GM18907 (cell line): Measurements from ENCODE around the gene ABCA2.

Experiments used
- ATAC-seq: cut with Tn5 transposase; IDR thresholded peaks from one replicate; pipeline ENCODE4 v1.9.1; 2021; ENCODE audit warnings: mild to moderate bottlenecking, moderate library complexity; ENCODE audit not compliant: unreplicated experiment

Gene ABCA2

DNA sequence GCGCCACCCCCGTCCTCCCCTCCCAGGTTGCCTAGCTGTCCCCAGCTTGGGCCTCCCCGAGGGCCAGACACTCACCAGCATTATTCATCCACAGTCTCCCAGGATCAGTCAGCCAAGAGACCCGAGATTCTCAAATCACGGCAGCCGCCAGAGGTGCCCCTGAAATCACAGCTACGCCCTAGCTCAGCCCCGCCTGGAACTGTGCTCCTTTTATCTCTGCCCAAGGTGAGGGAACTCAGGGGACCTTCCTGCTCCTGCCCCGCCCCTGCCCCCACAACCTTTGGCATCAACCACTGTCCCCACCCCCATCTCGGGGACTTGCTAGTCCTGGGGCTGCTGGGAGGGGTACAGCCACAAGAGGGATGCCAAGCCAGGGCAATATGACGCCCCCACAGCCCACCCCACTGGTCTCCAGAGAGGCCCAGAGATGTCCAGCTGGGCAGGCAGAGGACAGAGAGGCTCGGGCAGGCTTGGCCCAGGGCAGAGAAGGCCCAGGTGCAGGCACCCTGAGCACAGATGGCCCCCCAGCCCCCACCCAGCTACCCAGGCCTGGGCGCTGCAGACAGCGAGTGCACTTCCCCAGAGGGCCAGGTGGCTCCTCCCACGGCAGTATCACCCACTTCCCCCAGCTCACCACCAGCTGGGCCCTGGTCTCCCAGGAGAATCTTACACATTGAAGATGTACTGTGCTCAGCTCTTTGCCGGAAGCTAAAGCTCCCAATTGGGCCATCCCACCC, 4.0 kb upstream of the ABCA2 start, which contains the start of gene FUT7:
Gene FUT7 (minus strand): TSS at position 185 of the 737 bp plus-strand sequence. CDS start 97 bp downstream, at position 88.
- ATAC-seq: no peak

DNA sequence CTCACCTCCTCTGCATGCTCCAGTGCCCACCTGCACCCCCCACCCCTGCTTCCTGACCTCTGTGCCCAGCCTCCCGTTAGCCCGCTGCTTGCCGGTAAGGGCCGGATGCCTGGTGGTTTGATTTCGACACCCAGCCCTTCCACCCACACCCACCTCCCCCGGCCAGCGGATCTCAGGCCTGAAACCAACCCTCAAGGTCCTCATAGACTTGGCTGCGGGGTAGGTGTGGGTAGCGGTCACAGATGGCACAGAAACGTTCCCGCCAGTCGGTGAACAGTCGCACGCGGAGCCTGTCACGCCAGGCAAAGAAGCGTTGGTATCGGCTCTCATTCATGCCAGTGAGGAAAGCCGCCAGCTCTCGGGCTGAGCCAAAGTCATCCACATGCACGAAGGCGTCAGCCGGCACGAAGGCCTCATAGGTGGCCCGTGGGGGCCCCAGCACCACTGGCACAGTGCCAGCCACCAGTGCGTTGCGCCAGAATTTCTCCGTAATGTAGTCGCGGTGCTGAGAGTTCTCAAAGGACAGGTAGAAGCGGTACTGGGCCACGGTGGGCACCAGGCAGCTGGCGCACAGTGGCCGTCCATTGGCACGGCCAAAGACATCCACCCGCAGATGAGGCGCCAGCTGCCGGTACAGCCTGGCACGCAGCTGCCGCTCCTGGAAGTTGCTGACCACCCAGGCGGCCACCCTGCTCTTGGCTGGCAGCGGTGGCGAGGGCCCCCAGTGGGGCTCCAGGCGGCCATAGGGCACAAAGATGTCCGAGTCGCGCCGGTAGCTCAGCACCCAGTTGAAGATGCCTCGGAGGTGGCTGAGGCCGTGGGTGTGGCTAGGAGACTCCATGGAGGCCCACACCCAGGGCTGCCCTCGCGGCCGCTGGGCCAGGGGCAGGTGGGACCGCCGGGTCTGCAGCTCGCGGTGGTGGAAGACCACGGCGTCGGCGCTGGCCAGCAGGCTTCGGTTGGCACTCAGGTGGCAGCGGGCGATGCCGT, 2.8 kb upstream of the ABCA2 start:
- no peak for ATAC-seq

DNA sequence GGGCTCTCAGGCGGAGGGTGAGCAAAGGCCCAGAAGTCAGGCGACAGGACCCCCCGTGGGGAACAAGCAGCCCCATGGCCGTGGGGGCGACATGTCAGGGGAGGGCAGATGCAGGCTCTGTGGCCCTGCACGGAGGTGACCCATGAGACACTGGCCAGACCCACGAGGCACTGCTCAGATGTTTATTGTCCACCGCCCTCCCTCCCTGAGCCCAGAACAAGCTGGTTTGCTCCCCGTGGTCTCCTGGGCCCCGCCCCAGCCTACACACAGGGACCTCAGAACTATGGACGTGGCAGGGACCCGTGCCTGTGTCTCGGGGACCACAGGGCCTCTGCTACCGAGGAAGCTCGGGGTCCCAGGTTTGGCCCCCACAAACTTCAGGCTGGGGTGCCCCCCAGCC, 2.0 kb upstream of the ABCA2 start:
- no peak for ATAC-seq

DNA sequence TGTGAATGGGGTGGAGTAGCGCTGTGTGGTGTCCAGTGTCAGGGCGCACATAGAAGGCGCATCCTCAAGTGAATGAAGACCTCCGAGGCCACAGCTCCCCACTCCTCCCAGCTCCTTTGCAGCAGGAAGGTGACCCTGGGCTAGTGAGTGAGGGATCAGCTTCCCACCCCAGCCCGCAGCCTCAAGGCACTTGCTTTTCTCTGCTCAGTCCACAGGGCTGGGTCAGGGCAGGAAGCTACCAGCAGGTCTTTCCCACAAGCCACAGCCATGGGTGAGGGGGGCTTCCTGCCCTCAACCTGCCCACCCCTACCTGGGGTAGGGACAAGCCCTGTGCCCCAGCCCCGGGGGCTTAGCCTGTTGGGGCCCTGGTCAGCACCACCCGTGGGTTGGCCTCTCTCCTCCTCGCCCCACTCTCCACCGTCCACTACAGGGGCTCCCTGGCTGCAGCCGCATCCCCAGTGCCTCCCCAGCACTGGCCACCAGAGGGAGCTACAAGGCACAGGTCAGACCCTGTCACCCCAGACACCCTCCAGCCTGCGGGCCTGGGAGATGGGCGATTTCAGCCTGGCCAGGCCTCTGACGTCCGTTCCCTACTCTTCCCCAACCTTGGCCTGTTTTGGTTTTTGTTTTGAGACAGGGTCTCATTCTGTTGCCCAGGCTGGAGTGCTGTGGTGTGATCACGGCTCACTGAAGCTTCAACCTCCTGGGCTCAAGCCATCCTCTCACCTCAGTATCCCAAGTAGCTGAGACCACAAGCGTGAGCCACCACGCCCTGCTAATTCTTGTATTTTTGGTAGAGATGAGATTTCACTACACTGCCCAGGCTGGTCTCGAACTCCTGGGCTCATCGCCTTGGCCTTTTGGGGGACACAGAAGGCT, 1.3 kb upstream of the ABCA2 start:
- ATAC-seq: peak; percentile 41

DNA sequence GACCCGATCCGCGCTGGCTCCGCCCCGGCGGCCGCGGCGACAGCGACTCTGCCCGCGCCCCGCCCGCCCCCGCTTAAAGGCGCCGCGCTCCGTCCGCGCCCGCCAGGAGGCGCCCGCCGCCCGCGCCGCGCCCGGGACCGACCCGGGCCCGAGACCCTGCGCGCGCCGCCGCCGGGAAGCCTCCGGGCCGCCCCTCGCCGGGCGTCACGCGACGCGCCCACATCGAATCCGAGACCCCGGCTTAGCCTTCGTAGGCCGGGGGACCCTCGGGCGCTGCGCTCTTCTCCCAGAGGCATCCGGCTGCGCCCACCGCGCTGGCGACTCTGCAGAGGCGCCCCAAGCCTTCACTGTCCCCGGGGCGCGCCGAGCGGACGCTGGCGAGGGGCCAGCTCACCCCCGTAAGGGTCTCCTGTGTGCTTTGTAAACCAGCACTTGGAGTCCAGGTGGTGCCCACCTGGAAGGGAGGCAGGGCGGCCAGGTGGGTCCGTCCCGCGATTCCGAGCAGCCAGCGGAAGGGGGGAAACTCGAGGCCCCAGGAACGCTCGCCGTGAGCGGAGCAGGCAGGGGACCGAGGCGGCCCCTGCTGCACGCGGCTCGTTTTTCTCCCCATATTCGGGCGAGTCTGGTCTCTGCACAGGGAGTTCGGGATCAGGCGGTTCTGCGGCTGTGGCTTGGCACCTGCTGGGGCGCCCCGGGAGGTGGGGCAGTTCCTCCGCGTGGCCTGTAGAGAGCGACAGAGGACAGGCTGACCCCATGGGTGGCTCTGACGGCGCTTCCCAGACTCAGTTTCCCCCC, 423 bp upstream of the ABCA2 start:
- ATAC-seq: peak; percentile 35

DNA sequence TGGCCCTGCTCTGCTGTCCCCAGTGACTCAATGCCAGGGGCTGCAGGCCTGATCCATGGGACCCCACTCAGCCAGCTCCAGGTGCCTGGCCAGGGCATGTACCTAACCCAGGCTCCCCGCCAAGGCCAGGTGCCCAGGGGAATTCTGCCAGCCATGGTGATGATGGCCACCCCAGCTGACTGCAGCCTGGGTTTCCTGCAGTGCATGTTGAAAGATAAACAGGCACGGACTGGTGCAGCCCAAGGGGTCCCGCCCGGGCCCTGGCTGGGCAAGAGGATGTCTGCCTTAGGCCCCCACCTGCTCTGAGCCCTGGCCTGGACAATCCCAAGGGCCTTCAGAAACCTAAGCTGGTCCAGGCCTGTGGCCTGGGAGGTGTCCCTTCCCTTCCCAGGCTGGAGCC, 1.2 kb downstream of the ABCA2 start:
- ATAC-seq: no peak

DNA sequence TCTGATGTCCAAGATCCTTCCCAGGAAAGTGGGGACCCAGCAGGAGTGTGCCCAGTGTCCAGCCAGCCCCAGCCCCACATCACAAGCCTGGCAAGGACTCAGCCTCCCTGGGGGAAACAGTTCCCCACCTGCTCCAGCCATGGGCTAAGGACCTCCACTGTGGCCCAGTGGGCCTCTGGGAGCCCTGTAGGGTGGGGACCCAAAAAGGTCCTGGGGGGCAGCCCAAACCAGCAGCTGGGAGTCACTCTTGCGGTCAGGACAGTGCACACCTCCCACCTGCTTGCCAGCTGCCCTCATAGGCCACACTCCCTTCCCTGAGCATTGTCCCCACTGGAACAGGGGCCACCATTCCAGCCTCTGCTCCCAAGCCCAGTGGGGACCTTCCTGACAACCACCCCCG, 1.7 kb downstream of the ABCA2 start:
- ATAC-seq: no peak

DNA sequence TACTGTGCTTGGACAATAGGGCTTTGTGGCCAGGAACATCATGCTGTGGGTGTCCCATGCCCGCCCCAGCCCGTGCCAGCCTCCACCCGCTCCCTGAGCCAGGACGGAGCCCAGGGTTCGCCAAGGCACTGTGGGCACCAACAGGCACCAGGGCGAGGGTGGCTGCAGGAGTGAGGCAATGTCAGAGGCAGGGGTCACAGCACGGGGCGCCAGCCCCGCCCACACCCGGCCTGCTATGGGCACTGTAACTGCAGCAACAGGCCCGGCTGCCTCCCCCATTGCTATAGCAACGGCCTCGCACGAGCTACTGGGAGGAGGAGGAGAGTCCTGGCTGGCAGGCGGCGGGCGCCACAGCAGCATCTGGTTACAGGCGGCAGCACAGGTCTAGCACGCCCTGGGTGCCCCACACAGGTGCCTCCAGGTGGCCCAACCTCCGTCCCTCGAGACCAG, 2.5 kb downstream of the ABCA2 start:
- ATAC-seq: no peak

DNA sequence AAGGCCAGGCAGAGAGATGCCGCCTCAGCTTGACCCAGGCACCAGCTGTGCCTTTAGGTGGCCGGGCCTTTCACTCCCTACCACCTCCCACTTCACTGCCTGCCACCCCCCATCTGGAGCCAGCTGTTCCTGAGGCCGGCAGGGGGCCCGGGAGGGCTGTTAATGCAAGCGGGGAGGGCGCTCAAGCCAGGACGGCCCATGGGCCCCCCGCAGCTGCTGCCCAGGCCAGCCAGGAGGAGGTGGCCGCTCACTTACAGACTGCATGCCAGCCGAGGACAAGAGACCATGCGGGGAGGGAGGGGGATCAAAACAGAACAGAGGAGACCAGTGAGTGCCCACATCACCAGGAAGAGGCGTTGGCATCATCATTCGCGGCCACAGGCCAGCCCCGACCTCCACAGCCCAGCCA, 4.5 kb downstream of the ABCA2 start:
- ATAC-seq: no peak

DNA sequence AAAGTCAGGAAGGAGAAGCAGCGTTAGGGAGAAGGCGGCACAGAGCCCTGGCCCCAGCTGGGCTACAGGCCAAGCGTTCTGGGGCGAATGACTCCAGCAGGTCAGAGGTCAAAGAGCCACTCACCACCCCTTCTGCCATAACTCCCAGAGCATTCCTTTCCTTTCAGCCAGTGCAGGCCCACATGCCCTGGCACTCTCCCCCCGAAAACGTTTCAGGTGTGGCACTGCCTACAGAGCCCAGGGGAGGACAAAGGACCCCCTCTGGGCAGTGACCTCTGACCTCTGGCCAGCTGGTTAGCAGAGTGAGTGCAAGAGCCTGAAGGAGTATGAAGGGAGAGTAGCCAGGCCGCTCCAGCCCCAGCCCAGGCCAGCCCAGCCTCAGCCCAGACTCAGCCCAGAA, 4.9 kb downstream of the ABCA2 start:
- no peak for ATAC-seq

DNA sequence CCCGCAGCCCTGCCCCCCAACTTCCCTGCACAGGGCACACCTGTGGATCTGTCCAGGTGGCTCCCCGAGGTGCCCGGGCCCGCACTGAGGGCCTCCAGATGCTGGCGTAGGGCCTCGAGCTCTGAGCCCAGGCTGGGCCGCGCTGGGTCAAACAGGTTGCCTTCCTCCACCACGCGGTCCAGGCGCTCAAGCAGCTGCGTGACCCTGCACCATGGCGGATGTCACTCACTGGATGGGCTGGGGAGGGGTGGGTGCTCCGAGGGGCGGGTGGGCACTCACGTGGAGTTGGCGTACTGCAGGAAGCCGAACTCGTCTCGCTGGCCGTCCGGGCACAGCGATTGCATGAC, 5.4 kb downstream of the ABCA2 start:
- ATAC-seq: no peak

DNA sequence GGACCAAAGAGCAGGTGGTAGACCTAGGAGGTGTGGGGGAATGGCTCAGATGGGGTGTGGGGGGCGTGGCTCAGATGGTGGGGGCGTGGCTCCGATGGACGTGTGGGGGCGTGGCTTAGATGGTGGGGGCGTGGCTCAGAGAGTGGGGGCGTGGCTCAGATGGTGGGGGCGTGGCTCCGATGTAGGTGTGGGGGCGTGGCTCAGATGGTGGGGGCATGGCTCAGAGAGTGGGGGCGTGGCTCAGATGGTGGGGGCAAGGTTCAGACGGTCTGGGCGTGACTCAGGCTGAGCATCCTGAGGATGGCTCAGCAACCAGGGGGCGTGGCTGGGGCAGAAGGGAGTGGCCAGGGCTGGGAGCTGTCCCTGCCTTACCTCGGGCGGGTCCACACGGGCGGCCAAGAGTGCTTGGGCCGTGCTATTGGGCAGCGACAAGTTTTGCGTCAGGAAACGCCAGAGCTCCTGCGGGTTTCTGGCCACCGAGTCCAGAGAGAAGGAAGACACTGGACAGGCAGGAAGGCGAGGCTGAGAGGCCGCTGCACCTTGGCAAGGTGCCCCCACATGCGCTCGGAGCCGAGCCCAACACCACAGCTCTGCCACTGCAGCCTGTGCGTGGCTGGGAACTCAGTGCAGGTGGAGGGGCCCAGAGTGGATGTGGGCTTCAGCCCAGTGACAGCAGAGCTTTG, 5.9 kb downstream of the ABCA2 start:
- ATAC-seq: no peak

DNA sequence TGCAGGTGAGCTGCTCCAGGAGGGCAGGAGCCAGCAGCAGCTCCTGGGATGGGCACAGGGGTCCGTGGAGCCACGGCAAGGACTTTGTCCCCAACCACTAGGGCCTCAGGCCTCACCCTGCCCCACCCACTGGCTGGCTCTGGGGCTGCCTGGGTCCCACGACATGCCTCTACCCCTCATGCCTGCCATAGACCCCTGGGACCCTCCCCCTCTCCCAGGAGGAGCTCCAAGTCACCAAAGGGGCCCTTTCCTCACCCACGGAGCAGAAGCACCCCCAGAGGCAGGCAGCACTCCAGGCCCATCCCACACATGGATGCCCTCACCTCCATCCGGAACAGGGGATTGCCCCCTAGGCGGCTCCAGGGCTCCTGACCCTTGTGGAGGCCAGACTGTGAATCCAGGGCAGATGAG, 6.5 kb downstream of the ABCA2 start:
- ATAC-seq: no peak

DNA sequence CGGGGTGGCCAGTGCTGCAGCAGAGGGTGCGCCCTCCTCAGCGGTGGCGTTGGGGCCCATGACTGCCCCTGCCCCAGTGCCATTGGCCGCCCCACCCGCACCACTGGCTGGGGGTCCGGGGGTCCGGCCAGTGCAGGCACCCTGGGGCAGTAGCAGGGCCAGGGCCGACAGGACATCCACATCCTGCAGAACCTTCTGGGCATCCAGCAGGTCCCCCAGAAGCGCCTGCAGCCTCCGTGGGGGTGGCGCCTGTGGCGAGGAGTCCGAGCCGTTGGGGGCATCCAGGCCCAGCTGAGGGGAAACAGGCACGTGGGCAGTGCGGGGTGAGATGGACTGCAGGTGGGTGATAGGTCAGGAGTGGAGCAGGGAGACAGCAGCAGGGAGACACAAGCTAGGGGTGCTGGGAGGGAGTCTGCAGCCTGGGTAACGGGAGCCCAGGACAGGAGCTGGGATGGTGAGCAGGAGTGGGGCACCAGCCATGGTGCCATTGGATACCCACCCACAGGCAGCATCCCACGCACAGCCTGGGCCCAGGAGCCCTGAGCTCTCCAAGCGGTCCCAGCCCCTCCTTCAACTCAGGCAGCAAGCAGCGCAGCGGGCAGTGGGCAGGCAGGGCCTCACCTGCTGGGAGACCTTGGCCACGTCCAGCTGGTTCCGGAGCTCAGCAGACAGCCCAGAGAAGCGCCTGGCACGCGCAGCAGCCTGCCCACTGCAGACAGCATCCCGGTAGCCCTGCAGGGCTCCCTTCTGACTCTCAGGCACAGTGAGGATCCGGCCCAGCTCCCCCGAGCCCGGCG, 7.1 kb downstream of the ABCA2 start:
- ATAC-seq: no peak

DNA sequence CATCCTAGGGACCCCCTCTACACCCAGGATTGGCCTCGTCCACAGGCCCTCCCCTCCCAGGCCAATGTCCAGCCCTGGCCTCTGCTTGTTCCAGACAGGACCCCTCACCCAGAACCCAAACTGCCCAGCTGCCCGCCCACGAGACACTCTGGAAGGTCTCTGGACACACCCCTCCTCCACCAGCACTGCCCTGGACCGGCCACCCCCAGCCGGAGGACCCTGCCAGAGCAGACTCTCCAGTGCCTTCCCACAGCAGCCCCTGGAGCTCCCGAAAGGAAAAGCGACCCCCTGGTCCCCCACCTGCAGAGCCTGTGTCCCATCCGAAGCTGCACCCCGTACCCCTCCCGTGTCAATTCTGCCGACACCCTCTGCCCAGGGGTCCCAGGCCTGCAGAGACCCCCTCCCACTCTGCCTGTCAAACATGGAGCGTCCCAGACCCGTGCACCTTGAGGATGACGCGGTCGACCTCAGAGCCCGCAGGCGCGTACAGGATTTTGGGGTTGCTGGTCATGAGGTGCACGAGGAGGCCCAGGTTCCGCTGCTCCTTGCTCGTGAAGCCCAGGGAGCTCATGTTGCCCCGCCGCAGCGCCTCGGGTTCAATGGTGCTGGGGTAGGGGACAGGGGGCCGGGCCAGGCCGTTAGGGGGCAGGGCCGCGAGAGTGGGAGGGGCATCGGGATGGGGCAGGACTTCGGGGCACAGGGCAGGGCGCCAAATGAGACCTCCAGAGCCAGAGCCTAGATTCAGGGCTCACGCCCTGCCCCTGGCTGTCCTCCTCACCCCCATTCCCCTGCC, 8.0 kb downstream of the ABCA2 start:
- no peak for ATAC-seq

DNA sequence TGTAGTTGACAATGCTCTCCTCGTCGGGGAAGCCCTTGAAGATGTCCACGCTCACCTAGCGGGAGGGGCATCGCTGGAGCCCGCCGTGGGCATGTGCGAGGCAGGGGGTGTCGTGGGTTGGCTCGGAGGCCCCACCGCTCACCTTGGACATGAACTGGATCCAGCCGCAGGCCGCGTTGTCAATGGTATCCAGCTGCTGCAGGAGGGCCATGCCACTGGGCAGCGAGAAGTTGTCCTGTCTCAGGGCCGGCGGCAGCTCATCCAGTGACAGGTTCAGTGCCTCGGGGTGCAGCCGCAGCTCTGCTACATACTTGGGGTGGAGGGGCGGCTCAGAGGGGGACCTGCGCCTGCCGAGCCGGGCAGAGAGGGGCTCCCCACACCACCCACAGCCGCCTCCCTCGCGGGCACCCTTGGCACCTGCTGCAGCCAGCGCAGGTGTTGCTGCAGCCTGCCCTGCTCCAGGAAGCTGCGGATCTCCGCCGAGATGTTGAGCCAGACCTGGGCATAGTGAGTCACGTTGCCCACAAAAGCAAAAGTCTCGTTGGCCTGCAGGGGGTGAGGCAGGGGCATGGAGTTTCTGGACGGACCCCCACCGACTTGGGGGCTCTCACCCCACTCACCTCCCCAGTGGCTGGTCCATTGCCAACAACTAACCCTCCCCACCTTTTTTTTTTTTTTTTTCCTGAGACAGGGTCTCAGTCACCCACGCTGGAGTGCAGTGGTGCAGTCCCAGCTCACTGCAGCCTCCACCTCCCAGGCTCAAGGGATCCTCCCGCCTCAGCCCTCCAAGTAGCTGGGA, 9.1 kb downstream of the ABCA2 start:
- ATAC-seq: no peak

DNA sequence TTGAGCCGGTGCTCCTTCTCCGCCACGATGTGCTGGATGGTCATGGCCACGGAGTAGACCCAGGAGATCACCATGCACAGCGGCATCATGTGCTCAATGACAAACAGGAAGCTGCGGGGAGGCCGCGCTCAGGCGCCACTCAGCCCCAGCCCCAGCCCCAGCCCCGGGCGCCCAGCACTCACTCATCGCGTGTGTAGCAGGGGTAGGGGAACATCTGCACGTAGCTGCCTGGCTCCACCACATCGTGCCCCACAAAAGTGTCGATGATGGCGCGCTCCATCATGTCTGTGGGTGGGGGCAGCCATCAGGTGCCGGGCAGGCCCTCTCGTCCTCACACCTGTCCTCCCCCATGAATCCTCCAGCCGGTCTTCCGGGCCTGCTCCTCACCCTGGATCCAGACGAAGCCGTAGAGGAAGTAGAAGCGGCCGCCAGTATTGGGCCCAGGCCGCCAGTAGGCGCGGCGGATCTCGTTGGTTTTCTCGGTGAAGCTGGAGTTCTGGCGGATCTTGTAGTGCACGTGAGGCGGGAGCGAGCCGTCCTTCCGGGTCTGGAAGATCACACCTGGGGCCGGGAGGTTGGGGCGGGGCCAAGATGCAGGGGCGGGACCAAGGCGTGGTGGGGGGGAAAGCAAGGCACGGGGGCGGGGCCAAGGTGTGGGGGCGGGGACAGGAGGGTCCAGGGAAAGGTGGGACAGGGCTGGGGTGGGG, 10.1 kb downstream of the ABCA2 start:
- ATAC-seq: no peak
